Activated CD4-positive, alpha-beta T cell treated with anti-CD3 and anti-CD28 coated beads, Interleukin-2, Interleukin-4, amounts not matched to agents 100 ng/mL and 50 ng/mL, durations not matched to agents 16 hours and 8 hours (primary cell): ENCODE results near the gene CCT3.
"Not testable (repeated sequence)": the region's sequence is repeated elsewhere in the genome, so short reads cannot be mapped to it uniquely, and the experiment has no call there.

Experiments used
- DNase-seq: peaks from one replicate; pipeline ENCODE4 v3.0.0-alpha.2; 2020; ENCODE audit warnings: low spot score

The CCT3 gene

GRCh38 chr1:156368889-156369684, 31.0 kb upstream of the CCT3 start, which contains the start of gene RHBG:
RHBG (plus strand) TSS chr1:156369211; CDS start chr1:156369250, 39 bp downstream.
- DNase-seq, result no peak

GRCh38 chr1:156368157-156368658, 30.1 kb upstream of the CCT3 start:
- DNase-seq, result no peak

GRCh38 chr1:156367383-156368156, 29.5 kb upstream of the CCT3 start:
- no peak for DNase-seq

GRCh38 chr1:156366378-156367166, 28.5 kb upstream of the CCT3 start:
- no peak for DNase-seq

GRCh38 chr1:156365754-156366153, 27.7 kb upstream of the CCT3 start:
- DNase-seq, result no peak

- no peak for DNase-seq
These were observed 22.4 kb upstream of the CCT3 start for GRCh38 chr1:156360534-156360933.

- DNase-seq, result no peak
These were observed 21.9 kb upstream of the CCT3 start for GRCh38 chr1:156359973-156360372.

GRCh38 chr1:156359249-156359648, 21.2 kb upstream of the CCT3 start:
- DNase-seq, result no peak

- no peak for DNase-seq
These were observed 20.5 kb upstream of the CCT3 start for GRCh38 chr1:156358641-156359040.

GRCh38 chr1:156357977-156358376, 19.9 kb upstream of the CCT3 start:
- no peak for DNase-seq

GRCh38 chr1:156356875-156357534, 18.9 kb upstream of the CCT3 start:
- DNase-seq, result peak; percentile 74

GRCh38 chr1:156356262-156356874, 18.3 kb upstream of the CCT3 start:
- DNase-seq, result no peak

GRCh38 chr1:156352481-156352880, 14.4 kb upstream of the CCT3 start:
- DNase-seq, result not testable (repeated sequence)

GRCh38 chr1:156347331-156347730, 9.2 kb upstream of the CCT3 start:
- no peak for DNase-seq

GRCh38 chr1:156346636-156347035, 8.5 kb upstream of the CCT3 start:
- DNase-seq, result no peak

GRCh38 chr1:156346035-156346434, 7.9 kb upstream of the CCT3 start:
- DNase-seq, result not testable (repeated sequence)

- no peak for DNase-seq
These were observed 6.3 kb upstream of the CCT3 start for GRCh38 chr1:156344409-156344808.

GRCh38 chr1:156342166-156342955, 4.3 kb upstream of the CCT3 start:
- DNase-seq, result no peak

- DNase-seq, result no peak
These were observed 258 bp downstream of the CCT3 start for GRCh38 chr1:156337888-156338179.

- DNase-seq, result no peak
These were observed 822 bp downstream of the CCT3 start for GRCh38 chr1:156337052-156337887.
